ENCODE data around the gene KCNQ5. TPM values are rescaled to one million over a fixed set of nuclear protein-coding genes. Genes with fewer than 3 reads are reported as not detected.

KCNQ5 gene
- total RNA-seq, 4 donors from 2014 or later: 0.52 to 0.97 (median 0.59) TPM

- H3K4me3 ChIP-seq (ENCODE audit: low read depth, poor library complexity, severe bottlenecking): no peak overlapping the region
- WGBS, 2 donors: 64 to 74% methylated on average over 6 of the region's 6 CpGs
- intact Hi-C loops (cut with DNase I; ENCODE audit: low total_unique reads): no loop called here
- DNase-seq (ENCODE audit: low spot score in 2 of 2): no peak
- TF ChIP-seq POLR2A (IDR thresholded peaks at IDR 0.05): no peak
- TF ChIP-seq, protein P1, sequence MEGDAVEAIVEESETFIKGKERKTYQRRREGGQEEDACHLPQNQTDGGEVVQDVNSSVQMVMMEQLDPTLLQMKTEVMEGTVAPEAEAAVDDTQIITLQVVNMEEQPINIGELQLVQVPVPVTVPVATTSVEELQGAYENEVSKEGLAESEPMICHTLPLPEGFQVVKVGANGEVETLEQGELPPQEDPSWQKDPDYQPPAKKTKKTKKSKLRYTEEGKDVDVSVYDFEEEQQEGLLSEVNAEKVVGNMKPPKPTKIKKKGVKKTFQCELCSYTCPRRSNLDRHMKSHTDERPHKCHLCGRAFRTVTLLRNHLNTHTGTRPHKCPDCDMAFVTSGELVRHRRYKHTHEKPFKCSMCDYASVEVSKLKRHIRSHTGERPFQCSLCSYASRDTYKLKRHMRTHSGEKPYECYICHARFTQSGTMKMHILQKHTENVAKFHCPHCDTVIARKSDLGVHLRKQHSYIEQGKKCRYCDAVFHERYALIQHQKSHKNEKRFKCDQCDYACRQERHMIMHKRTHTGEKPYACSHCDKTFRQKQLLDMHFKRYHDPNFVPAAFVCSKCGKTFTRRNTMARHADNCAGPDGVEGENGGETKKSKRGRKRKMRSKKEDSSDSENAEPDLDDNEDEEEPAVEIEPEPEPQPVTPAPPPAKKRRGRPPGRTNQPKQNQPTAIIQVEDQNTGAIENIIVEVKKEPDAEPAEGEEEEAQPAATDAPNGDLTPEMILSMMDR (IDR thresholded peaks at IDR 0.05): no peak
These were observed 328.4 kb downstream of the KCNQ5 start for GRCh38 chr6:72950114-72950860.

- intact Hi-C loops (cut with DNase I; ENCODE audit: low total_unique reads): no loop called here
- TF ChIP-seq, protein P1 (IDR thresholded peaks at IDR 0.05): no peak
- TF ChIP-seq POLR2A (IDR thresholded peaks at IDR 0.05): no peak
- no peak overlapping the region for H3K4me3 ChIP-seq (ENCODE audit: low read depth, poor library complexity, severe bottlenecking)
- 54 to 69% methylated on average over 2 of the region's 2 CpGs for WGBS, 2 donors
- no peak for DNase-seq (ENCODE audit: low spot score in 2 of 2)
These were observed 331.2 kb downstream of the KCNQ5 start for GRCh38 chr6:72952808-72953630.

DNA sequence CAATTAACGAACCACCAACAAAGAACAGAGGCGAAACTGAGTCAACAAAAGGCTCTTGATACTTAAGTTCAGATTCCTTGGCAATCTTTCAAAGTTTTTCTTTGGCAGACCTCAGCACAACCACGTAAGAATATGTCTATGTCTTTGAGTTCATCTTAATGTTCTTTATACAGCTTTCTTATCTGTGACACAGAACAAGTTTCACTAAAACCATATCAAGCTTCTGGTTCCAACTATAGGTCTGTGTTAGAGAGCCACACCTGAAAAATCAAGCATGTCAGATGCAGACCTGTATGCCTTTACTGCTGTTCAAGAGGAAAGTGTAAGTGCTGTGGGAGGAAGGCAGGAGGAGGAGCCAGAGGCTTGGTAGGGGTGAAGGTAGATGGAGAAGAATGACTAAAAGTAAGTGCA is 332.1 kb downstream of the KCNQ5 start:
- WGBS, 2 donors: 28 to 41% methylated on average over 3 of the region's 3 CpGs
- TF ChIP-seq, protein P1 (IDR thresholded peaks at IDR 0.05): no peak
- no peak for TF ChIP-seq POLR2A (IDR thresholded peaks at IDR 0.05)
- intact Hi-C loops (cut with DNase I; ENCODE audit: low total_unique reads): no loop called here
- DNase-seq (ENCODE audit: low spot score in 2 of 2): no peak
- H3K4me3 ChIP-seq (ENCODE audit: low read depth, poor library complexity, severe bottlenecking): no peak overlapping the region

DNA sequence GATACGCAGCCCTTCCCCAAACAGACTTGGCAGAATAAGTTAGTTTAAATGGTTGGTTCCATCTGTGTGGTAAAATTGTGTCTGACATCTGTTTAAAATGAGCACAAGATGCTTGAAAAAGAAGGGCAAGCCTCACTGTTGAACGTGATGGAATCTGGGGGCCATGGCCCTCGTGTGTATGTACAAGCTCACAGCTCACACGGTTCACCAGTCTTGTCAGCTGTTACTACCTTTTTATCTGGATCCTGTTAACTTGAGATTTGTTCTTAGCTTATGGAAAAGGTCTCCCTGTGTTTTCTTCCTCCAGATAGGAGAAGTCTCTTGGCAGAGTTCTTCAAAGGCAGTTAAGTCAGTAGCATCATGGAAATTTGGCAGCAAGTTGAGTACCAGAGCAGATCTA is 332.9 kb downstream of the KCNQ5 start:
- H3K4me3 ChIP-seq (ENCODE audit: low read depth, poor library complexity, severe bottlenecking): no peak overlapping the region
- no peak for DNase-seq (ENCODE audit: low spot score in 2 of 2)
- no peak for TF ChIP-seq POLR2A (IDR thresholded peaks at IDR 0.05)
- TF ChIP-seq, protein P1 (IDR thresholded peaks at IDR 0.05): no peak
- intact Hi-C loops (cut with DNase I; ENCODE audit: low total_unique reads): no loop called here
- WGBS, 2 donors: 55 to 62% methylated on average over 4 of the region's 4 CpGs

DNA sequence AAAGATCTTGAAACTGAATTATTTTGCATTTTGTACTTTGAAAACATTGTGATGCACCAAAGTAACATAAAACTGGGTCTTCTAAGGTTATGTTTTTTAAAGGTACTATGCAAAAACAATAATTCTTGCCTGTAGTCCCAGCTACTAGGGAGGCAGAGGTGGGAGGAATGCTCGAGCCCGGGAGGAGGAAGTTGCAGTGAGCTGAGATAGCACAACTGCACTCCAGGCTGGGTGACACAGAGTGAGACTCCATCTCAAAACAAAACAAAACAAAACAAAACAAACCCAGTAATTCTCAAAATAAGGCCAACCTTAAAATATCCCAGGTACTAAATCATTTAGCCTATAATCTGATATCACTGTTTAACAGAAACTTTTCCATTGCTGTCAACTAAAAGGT is 333.8 kb downstream of the KCNQ5 start:
- TF ChIP-seq, protein P1 (IDR thresholded peaks at IDR 0.05): no peak
- TF ChIP-seq POLR2A (IDR thresholded peaks at IDR 0.05): no peak
- intact Hi-C loops (cut with DNase I; ENCODE audit: low total_unique reads): no loop called here
- no peak for DNase-seq (ENCODE audit: low spot score in 2 of 2)
- H3K4me3 ChIP-seq (ENCODE audit: low read depth, poor library complexity, severe bottlenecking): no peak overlapping the region
- WGBS, 2 donors: 71 to 83% methylated on average over 2 of the region's 2 CpGs
